GM12801 (cell line): Measurements from ENCODE around the gene MOXD1.

ENCODE experiments used
- CTCF ChIP-seq: IDR thresholded peaks from one replicate; pipeline ENCODE4 v1.5.1; 2011; ENCODE audit warnings: control low read depth; ENCODE audit not compliant: insufficient read length; ENCODE audit errors: extremely low read depth

Gene MOXD1

GRCh38 chr6:132314432-132314831 is 86.8 kb downstream of the MOXD1 start:
- no peak for TF ChIP-seq CTCF

DNA sequence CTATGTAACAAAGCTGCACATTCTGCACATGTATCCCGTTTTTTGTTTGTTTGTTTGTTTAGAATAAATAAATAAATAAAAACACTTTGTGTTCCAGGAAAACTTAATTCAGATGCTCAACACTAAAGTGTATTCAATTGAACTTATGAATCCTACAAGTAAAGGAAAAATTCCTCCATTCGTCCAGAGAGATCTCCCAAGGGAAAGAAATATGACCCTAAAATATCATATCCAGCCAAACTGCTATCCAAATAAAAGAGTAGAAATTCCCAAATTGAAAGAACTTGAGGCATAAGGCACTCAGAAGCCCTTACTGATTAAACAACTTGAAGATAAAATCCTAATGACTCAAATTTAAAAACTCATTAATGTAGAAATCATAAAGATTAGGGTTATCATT is 90.4 kb downstream of the MOXD1 start:
- no peak for TF ChIP-seq CTCF

DNA sequence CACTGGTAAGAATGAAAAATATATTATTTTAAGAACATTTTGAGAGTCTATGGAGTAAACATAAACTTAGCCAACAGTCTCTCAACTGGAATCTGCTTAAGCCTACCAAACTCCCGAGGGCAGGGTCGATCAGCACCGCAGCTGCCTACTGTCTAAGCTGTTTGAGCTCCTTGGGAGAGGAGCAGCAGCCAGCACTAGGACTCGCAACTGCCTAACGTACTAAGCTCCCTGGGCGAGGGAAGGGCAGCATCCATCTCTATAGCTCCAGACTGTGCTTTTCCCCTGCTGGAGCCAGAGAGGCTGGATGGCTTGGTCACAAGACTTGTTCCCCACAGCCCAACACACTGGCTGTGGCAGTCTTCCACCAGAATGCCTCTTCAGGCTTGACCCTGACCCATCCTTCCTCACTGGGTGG is 96.4 kb downstream of the MOXD1 start:
- no peak for TF ChIP-seq CTCF

GRCh38 chr6:132300323-132300949 is 100.8 kb downstream of the MOXD1 start:
- TF ChIP-seq CTCF: no peak

- TF ChIP-seq CTCF: no peak
These were observed 102.8 kb downstream of the MOXD1 start for GRCh38 chr6:132298344-132298949.

- no peak for TF ChIP-seq CTCF
These were observed 111.5 kb downstream of the MOXD1 start for GRCh38 chr6:132289756-132290155.

DNA sequence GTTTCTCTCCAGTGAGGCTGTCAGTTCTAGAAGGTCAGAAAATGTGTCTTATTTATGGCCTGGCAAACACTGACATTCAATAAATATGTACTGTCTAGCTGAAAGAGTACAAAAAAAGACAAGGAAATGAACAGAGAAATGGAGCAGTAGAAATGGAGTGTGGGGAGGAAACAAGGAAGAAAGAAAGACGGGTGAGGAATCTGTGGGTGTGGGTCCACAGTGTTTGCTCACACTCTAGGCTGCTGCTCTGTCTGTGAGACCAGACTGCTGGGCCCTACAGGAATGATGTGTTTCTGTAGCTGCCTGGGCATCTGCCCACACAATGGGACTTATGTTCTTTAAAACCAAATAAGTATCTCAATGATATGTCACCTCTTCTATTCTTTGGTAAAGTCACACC is 114.2 kb downstream of the MOXD1 start:
- no peak for TF ChIP-seq CTCF
